HG03354 (cell line): ENCODE measurements around the gene TPR.
"Not testable (repeated sequence)": the region's sequence is repeated elsewhere in the genome, so short reads cannot be mapped to it uniquely, and the experiment has no call there.

Source experiments
- ATAC-seq: cut with Tn5 transposase; IDR thresholded peaks from one replicate; pipeline ENCODE4 v1.9.1; 2021; ENCODE audit warnings: mild to moderate bottlenecking; ENCODE audit not compliant: unreplicated experiment, poor library complexity, severe bottlenecking

TPR gene

DNA sequence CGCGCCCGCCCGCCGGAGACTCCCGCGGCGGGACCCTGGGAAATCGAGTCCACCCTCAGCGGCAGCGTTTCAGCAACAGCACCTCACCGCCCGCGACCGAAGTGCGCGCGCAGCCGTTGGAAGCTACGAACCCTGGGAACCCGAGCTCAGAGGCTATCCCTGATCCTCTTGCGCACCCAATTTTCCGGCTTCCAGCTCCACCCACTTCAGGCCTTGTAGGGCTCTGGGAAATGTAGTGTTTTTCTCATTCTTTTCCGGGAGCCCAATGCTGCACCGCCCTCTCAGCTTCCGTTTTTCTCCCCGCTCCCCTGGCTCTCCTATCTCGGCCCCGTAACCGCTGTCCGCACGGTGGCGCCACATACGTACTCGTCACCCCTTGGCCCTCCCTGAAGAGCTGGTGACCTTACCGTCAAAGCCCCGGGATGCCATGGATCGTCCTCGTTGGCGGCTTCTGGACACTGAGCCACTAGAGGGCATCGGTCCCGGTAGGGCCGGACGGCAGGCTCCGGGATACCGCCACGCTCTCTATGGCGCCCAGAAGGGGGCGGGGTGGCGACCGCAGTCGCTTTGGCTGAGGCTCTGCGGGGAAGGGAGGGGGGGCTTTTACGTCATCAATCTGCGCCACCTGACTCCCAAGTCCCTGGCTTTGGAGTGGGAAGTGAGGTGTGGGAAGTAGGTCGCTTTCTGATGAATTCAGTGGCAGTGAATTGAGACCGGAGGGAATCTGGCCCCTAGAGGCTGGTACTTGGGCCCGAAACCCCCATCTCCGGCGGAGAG is at the start of gene TPR, which contains the start of gene ODR4:
TSS of gene TPR (minus strand) at position 102 of the 777 bp plus-strand sequence. CDS start 225 bp downstream, outside the sequence.
TSS of gene ODR4 (plus strand) at position 687 of the 777 bp plus-strand sequence. CDS start 3,948 bp downstream, outside the sequence.
- peak; percentile 85 for ATAC-seq

GRCh38 chr1:186424539-186424938 is 49.5 kb upstream of the TPR start:
- no peak for ATAC-seq

DNA sequence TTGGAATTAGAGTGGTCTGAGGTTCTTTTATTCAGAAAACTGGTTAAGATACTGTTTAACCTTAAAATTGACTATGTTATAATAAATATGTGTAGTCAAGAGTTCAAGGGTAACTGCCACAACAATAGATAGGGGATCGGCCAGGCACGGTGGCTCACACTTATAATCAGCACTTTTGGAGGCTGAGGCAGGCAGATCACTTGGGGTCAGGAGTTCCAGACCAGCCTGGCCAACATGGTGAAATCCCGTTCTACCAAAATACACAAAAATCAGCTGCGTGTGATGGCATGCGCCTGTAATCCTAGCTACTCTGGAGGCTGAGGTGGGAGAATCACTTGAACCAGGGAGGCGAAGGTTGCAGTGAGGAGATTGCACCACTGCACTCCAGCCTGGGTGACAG is 46.4 kb upstream of the TPR start:
- ATAC-seq: no peak

DNA sequence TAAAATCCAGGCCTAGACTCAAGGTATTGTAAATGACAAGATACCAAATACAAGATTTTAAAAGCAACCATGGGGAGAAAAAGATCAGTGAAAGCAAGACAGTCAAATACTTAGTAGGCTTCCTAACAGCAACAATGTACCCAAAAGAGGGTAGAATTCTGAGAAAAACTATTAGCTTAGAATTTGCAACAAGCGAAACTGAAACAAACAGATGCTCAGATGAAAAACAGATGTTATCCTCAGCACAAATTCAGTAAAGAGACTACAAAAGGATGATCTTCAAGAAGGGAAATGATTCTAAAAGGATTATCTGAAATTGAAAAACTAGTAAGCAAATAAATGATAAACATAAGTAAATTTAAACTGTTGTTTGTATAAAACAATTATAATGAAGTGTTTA is 45.9 kb upstream of the TPR start:
- ATAC-seq: peak; percentile 97

DNA sequence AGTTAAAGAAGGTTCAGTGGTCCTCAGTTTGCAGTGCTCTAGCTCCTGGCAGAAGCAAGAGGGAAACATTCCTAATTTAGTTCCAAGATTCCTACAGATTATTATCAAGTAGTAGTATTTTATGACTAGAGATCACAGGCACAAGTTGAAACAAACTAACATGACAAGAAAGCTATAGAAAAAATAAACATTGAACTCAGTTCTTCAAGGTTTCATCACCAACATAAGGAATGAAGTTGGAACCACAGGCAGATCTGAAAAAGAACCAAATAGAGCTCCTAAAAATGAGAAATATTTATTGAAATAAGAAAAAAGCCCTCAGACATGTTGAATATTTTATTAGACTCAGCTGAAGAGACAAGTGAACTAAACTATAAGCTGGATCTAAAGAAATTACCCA is 45.3 kb upstream of the TPR start:
- ATAC-seq: no peak

DNA sequence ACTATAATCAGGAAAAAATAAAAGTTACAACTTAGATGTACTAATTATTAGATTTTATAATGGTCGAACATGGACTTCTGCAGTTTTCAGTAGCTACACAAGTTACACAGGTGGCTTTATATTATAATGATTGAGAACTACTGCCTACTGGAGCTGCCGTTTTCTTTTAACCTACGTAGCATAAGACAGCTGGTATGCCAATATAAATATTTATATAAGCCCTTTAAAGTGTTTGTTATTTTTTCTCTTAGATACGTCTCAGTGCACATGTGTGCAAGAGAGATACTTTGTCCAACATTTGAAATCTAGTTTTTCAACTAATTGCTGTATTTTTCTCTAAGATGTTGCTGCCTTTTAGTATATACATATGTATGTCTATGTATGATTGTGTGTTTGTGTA is 43.5 kb upstream of the TPR start:
- no peak for ATAC-seq

DNA sequence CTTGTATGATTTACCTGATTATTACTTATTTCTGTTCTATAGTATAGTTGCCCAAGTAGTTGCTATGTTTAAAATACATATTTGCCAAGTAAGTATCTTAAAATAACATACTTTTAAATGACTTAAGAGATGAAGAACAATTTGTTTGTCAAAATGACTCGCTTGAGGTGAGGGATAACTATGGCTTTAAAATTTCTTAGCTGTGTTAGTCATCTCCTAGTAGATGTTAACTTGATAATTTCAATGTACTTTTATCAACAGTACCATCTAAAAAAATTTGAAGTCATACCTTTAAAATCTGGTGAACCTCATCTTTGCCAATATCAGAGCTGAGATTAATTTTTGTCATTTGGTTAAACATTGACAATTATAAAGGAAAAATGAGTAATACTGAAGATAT is 38.3 kb upstream of the TPR start:
- ATAC-seq: no peak

- peak; percentile 78 for ATAC-seq
Measured at GRCh38 chr1:186409091-186409490, 34.0 kb upstream of the TPR start.

GRCh38 chr1:186404454-186405051 is 29.5 kb upstream of the TPR start:
- peak; percentile 64 for ATAC-seq

DNA sequence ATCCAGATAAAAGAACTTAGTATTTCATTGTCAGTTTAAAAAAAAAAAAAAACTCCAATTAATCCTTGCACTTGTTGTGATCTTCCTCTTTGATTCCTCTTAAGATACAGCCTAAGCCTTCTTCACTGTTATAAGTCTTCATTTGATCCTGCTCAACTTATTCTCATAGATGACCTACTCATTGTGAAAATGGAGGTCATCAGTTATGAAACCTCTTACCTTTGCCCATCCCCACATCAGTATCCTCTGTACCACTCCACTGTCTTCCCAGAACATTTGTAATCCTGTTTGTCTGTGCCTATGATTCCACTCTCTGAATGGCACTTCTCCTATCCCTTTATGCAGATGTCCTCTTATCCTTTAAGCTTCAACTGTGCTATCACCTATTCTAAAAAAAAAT is 28.6 kb upstream of the TPR start:
- no peak for ATAC-seq

GRCh38 chr1:186401446-186401845 is 26.4 kb upstream of the TPR start:
- ATAC-seq: not testable (repeated sequence)

DNA sequence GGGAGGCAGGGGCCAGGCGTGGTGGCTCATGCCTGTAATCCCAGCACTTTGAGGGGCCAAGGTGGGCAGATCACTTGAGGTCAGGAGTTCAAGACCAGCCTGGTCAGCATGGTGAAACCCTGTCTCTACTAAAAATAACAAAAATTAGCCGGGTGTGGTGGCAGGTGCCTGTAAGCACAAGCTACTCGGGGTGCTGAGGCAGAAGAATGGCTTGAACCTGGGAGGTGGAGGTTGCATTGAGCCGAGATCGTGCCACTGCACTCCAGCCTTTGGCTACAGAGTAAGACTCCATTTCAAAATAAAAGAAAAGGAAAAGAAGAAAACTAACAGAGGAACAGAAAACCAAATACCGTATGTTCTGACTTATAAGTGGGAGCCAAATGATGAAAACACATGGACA is 17.7 kb upstream of the TPR start:
- ATAC-seq: not testable (repeated sequence)

- ATAC-seq: no peak
Measured at GRCh38 chr1:186391841-186392240, 16.8 kb upstream of the TPR start.

GRCh38 chr1:186390925-186391324 is 15.9 kb upstream of the TPR start:
- ATAC-seq: no peak

GRCh38 chr1:186386725-186387383 is 11.8 kb upstream of the TPR start:
- no peak for ATAC-seq

GRCh38 chr1:186375929-186376319 is 871 bp upstream of the TPR start:
- ATAC-seq: peak; percentile 6

DNA sequence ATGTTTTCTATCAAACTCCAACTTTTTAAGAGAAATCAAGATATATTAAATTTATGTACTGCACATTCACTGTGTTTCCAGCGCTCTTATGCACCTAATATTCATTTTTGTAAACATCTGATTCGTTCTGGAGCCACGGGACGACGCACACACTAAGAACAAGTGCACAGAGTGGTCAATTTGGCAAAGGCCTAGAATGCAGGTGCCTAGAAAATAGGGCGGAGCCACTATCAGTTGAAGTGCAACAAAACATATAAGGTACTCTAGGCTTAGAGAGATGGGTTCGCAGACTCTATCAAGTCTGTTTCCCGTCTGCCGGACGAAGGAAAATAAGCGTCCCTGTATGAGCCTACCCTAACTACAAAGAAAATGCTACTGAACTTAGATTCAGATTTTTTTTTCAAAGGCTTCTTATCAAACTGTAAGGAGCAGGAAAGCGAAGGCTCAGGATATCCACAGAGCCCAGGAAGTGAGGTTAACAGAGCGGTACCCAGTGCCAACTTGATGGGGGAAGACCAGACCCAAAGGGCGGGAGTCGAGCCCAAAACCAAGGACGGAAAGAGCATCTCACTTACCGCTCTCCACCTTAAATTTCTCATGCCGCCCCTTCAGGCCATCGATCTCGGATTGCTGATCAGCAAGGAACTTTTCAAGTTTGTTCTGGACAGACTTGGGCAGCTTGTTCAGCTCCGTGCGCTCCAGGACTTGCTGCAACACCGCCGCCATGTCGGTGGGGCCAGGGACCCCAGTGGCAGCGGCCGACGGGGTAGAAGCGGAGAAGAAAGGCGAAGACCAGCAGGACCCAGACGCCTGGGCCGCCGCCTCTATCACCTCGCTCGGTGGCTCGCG is 526 bp downstream of the TPR start:
- ATAC-seq: peak; percentile 37

- not testable (repeated sequence) for ATAC-seq
Measured at GRCh38 chr1:186347837-186348691, 27.0 kb downstream of the TPR start.

DNA sequence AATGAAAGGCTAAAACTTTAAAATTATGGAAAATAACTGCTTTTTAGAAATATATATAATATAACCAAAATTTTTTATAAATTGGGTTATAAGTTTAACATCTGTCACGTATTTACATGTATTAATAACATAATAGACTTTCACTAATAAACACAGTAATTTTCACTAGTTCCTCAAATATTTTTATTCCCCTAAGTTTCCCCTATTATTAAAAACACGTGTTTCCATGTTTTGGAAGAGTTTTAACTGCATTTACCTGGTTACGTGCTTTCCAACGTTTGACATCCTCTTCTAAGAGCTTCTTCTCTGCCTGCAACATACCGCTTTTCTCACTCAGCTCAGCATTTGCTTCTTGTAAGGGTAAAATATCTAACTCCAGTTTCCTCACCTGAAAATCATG is 34.3 kb downstream of the TPR start:
- ATAC-seq: no peak
